ENCODE data around the gene PAX6. TPM values are rescaled to one million over a fixed set of nuclear protein-coding genes. Genes with fewer than 3 reads are reported as not detected.

The PAX6 gene
- total RNA-seq, 2 donors from 2014 or later: 0.46 to 0.76 TPM

DNA sequence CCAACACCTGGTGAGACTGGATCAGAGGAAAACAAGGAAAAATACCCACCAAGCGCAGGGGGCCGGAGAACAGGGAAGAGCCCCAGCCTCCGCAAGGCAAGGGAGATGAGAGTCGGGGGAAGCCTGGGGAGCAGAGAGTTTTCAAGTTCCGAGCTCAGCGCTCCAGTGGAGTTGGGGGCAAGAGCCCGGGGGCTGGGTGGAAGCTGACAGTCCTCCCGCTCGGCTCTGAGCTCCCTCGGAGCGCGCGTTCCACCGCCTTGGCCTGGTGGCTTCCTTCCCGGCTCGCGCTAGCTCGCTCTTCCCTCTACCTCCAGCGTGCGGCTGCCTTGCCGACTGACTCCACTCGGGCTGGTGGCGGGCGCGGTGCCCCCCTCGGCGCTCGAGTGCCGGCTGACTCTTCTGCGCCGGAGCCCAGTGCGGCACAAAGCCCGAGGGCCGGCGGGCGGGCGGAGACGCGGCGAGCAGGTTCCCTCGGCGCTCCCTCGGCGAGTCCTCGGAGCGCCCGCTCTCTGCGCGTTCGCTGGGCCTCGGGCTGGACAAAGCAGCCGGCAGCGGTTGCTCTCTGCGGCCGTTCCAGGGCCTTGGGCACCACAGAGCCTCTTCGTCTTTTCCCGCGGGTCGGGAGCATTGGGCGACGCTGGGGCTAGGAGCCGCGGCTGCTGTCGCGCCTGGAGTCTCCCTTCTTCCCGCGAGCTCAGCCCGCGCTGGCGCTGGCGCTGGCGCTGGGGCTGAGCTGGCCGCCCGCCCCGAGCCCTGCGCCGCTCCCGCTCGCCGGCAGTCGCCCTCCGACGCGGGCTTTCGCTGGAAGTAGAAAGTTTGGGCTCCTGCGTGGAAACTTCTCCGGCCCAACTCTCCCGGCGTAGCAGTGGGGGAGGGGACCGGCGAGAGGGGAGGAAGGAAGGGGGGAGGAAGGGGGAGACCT lies 1.0 kb downstream of the PAX6 start:
- Mint-ChIP-seq H3K4me3 (peak overlapping the region; percentile 82 to 83), H3K36me3 (ENCODE audit: insufficient read depth in 2 of 2) (peaks cover 3 to 8% of the 10 kb centered on the region in 2 donors), H3K4me1 (ENCODE audit: low read depth) (peaks cover 45% of the 10 kb centered on the region), H3K9me3 (no peaks in the 10 kb centered on the region), H3K27ac (peak overlapping the region; percentile 20), H3K27me3 (ENCODE audit: low read depth) (peaks cover 66% of the 10 kb centered on the region)
- peak in 1 of 2 donors; percentile 27 for DNase-seq
- ATAC-seq (replicated peaks in 1 of 2): peak; percentile 14 to 18

DNA sequence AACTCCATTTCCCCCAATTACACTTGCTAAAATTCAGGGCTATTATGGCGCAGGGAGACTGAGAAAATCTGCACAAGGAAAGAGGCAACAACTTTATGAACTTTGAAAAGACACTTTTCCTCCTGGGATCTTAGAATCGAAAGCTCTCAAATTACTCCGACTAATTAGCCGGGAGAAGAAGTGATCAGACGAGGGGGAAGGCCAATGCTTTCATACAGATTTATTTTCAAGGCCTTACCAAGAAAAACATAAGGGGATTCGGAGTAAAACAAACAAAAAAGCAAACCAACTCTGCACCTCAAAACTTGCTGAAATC lies 1.6 kb downstream of the PAX6 start:
- Mint-ChIP-seq H3K36me3 (ENCODE audit: insufficient read depth in 2 of 2) (peaks cover 3 to 5% of the 10 kb centered on the region in 2 donors), H3K4me1 (ENCODE audit: low read depth) (peaks cover 45% of the 10 kb centered on the region), H3K9me3 (no peaks in the 10 kb centered on the region), H3K27ac (peak overlapping the region; percentile 20), H3K27me3 (ENCODE audit: low read depth) (peaks cover 65% of the 10 kb centered on the region), H3K4me3 (peak overlapping the region; percentile 75 to 83)
- no peak for ATAC-seq (replicated peaks in 1 of 2)
- DNase-seq: no peak

DNA sequence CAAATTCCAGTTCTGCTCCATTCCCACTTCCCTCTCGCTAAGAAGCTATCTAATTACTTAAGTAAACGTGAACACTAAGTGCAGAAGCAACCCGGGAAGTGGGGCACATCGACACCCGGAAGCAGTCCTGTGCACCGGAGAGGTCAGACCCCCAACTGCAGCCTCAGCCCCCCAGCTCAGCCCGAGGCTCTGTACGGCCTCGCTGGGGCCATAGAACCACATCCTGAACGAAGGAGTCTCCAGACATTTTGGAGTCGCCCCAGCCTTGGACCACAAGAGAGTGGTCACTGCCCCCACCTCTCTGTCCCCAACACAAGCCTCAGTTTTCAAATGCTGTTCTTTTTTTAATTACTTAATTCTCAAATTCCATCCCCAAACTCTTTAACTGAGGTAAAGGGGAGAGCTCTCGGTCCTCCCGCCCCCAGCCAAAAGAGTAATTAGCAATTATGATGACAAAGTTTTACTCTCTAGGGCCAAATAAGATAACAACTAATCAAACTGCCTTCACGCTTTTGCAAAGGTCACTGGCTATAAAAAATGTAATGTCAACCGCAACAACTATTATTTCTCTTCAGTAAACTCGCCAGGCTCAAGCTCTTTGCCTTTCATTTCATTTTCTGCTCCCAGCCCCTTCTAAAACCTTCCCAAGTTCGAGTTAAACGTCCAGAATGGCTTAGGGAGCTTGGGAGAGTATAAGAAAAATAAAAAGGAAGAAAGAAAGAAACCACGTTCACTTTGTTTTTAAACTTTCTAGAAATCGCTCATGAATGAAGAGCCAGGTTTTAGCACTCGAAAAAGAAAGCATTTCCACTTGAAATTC lies 2.2 kb downstream of the PAX6 start:
- Mint-ChIP-seq H3K9me3 (no peaks in the 10 kb centered on the region), H3K36me3 (ENCODE audit: insufficient read depth in 2 of 2) (peaks cover 3 to 5% of the 10 kb centered on the region in 2 donors), H3K4me3 (peak overlapping the region; percentile 75 to 83), H3K27me3 (ENCODE audit: low read depth) (peaks cover 67% of the 10 kb centered on the region), H3K27ac (peak overlapping the region; percentile 20), H3K4me1 (ENCODE audit: low read depth) (peaks cover 46% of the 10 kb centered on the region)
- ATAC-seq (replicated peaks in 1 of 2): no peak
- DNase-seq: no peak

DNA sequence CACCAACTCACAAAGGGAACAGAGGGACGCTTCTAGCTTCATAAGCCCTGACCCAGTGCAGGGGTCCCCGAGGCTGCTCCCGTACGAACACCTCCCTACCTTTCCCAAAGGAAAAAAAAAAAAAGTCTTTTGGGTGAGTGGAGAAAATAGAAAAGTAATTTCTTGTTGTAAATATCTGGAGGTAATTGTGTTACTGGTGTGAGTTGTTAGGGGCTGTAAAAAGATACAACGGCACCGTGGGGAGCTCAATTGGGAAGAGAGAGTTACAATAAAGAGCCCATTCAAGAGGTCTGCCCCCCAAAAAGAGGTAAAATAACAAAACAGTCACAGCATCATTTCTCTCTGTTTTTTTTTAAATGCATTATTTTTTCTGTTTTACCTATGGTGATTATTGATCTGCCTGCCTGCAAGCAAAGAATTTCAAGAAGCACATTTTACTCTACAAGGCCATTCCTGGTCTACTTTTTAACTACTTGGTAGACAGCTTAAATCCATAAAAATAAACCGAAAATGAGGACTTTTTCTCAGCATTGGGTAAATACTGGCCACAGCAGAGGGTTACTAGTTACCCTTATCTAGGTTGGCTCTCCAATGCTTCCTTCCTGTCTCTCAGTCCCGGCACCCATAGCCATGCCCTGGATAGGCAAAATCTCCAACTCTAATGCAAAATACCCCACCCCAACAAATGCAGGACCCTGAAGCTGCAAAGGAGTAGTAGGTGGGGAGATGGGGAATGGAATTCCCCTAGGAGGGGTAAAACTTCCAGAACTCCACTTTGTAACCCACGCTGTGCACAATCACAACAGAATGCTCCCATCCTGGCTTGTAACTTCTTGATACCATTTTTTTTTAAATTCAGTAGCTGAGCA lies 3.1 kb downstream of the PAX6 start:
- DNase-seq (no peak), ATAC-seq (replicated peaks in 1 of 2) (no peak)
- no peak overlapping the region for H3K4me3 Mint-ChIP-seq
- H3K9me3 Mint-ChIP-seq: no peaks in the 10 kb centered on the region
- H3K27ac Mint-ChIP-seq: no peak overlapping the region
- H3K27me3 Mint-ChIP-seq (ENCODE audit: low read depth): peaks cover 76% of the 10 kb centered on the region
- peaks cover 55% of the 10 kb centered on the region for H3K4me1 Mint-ChIP-seq (ENCODE audit: low read depth)
- peaks cover 3 to 5% of the 10 kb centered on the region in 2 donors for H3K36me3 Mint-ChIP-seq (ENCODE audit: insufficient read depth in 2 of 2)

DNA sequence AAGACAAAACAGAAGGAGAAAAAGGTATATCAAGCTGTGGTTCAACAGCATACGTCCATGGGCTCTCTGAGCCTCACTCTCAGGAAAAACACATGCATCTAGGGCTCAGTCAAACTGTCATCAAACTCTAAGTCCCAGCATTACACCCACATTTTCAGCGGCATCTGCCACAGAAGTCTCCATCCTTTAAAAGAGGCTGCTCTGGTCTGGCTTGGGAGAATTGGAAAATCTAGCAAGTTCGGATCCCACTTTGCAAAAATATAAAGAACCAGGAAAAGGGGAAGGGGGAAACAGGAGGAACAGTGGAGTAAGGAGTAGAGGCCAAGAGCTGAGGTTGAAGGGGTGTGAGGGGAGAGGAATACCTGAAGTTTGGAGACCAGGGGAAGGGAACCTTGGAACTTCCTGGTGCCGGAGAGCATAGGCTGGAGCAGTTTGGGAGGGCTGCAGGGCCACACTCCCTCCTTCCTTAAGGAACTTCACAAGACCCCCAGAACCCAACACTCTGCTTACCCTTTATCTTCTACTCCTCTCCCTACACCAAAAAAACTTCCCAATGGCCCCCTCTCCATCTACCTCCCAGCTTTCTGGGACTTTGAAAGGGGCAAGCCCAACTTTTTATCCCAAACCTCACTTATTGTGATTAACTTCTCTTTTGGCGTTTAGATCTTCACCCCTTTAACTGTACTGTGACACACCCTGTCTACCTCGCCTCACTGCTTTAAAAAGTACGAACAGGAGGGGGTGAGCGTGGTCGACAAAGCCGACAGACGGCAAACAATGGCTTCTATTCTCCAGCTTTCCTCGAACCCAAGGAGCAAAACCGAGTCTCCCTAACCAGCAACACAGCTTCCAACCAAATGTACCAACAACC lies 4.0 kb downstream of the PAX6 start:
- no peak overlapping the region for H3K27ac Mint-ChIP-seq
- no peaks in the 10 kb centered on the region for H3K9me3 Mint-ChIP-seq
- H3K4me1 Mint-ChIP-seq (ENCODE audit: low read depth): peaks cover 59% of the 10 kb centered on the region
- no peak for DNase-seq
- no peak overlapping the region for H3K4me3 Mint-ChIP-seq
- ATAC-seq (replicated peaks in 1 of 2): no peak
- peaks cover 79% of the 10 kb centered on the region for H3K27me3 Mint-ChIP-seq (ENCODE audit: low read depth)
- peaks cover 7 to 8% of the 10 kb centered on the region in 2 donors for H3K36me3 Mint-ChIP-seq (ENCODE audit: insufficient read depth in 2 of 2)

DNA sequence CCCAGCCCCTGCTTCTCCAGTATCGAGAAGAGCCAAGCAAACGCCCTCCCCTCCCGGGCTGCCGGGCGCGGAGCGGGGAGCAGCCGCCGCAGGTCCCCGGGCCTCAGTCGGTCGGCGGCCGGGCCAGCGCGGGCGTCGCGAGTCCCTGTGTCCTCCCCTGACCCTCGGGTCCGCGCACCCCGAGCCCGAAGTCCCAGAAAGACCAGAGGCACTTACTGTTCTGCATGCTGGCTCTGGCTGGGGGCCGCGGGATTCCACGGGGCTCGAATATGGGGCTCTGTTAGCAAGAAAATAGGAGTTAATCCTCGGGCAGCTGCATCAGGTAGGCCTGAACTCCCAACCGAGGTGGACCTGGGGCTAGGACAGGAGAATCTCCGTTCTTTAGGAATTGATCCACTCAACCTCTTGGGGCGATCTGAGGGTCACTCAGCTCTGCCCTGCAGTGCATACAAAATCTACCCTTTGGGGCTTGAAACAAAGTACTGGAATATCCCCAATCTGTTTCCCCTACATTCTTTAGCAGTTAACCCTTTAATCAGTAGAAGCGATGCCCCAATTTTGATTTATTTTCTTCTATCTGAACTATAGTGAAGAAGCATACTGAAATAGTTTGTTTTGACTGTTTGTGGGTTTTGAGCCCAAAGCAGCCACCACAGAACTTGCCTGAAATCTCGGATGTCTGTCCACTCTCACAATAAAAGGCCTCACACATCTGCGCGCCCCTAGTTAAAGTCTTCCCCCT lies 4.8 kb downstream of the PAX6 start:
- Mint-ChIP-seq H3K36me3 (ENCODE audit: insufficient read depth in 2 of 2) (peaks cover 5 to 11% of the 10 kb centered on the region in 2 donors), H3K27ac (no peak overlapping the region), H3K27me3 (ENCODE audit: low read depth) (peaks cover 80% of the 10 kb centered on the region), H3K4me3 (no peak overlapping the region), H3K4me1 (ENCODE audit: low read depth) (peaks cover 55% of the 10 kb centered on the region), H3K9me3 (no peaks in the 10 kb centered on the region)
- no peak for ATAC-seq (replicated peaks in 1 of 2)
- peak in 1 of 2 donors; percentile 4 for DNase-seq

DNA sequence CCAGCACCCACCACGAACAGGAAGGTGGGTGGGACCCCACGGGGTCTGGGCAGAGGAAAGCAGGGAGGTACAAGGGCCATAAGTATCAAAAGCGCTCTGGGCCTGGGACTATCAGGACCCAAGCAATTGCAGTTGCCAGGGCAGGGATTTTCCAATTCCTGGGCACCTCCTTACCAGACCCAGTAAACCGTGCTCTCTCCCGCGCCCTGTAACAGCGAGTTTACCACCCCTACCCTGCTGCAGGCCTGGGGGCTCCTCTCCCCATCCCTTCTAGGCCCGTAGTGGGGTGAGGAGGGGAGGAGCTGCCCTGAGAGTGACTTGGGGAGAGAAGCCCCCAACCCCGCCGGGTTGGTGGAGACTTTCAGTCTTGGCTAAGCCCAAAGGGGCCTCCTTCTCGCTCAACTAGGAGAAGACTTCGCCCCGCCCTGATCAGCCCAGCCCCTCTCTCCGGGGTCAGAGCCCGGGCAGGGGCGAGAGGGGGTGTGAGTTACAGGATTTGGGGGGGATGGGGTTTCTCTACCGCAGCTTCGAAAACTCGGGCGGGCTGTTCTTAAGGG lies 5.4 kb downstream of the PAX6 start:
- Mint-ChIP-seq H3K27me3 (ENCODE audit: low read depth) (peaks cover 83% of the 10 kb centered on the region), H3K9me3 (peaks cover 0 to 1% of the 10 kb centered on the region in 2 donors), H3K4me3 (peak overlapping the region in 1 of 2 donors; percentile 43), H3K4me1 (ENCODE audit: low read depth) (peaks cover 56% of the 10 kb centered on the region), H3K36me3 (ENCODE audit: insufficient read depth in 2 of 2) (peaks cover 5 to 11% of the 10 kb centered on the region in 2 donors), H3K27ac (no peak overlapping the region)
- DNase-seq (peak in 1 of 2 donors; percentile 6), ATAC-seq (replicated peaks in 1 of 2) (no peak)

DNA sequence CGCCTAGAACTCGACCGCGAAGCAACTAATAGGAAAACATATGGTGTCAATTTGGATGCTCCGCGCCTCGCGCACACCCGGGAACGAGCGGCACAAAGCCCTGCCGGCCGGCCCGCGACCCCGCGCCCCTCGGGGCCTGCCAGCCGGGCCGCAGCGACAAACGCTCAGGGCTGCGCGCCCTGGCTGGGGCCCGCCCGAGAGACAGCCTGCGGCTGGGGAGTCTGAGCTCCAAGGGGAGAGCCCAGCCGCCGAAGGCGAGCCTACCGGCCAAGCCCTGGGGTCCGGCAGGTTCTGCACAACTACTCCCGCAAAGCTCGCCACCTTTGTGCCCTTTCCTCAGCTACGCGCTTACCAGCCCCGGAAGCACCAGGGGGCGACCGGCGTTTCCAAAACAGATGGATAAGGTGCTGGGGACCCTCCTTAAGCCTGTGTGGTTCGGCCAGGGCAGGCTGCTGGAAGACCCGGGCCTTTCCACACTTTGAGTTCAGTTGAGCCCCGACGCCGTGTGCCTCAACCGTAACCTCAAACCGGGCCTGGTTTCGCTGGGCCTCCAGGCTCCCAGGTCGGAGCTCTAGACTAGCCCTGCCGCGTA lies 6.0 kb downstream of the PAX6 start:
- Mint-ChIP-seq H3K4me3 (peak overlapping the region; percentile 77 to 86), H3K9me3 (peaks cover 0 to 1% of the 10 kb centered on the region in 2 donors), H3K27me3 (ENCODE audit: low read depth) (peaks cover 85% of the 10 kb centered on the region), H3K4me1 (ENCODE audit: low read depth) (peaks cover 60% of the 10 kb centered on the region), H3K36me3 (ENCODE audit: insufficient read depth in 2 of 2) (peaks cover 7 to 13% of the 10 kb centered on the region in 2 donors), H3K27ac (no peak overlapping the region)
- ATAC-seq (replicated peaks in 1 of 2) (peak; percentile 16 to 25), DNase-seq (peak in 1 of 2 donors; percentile 12)

DNA sequence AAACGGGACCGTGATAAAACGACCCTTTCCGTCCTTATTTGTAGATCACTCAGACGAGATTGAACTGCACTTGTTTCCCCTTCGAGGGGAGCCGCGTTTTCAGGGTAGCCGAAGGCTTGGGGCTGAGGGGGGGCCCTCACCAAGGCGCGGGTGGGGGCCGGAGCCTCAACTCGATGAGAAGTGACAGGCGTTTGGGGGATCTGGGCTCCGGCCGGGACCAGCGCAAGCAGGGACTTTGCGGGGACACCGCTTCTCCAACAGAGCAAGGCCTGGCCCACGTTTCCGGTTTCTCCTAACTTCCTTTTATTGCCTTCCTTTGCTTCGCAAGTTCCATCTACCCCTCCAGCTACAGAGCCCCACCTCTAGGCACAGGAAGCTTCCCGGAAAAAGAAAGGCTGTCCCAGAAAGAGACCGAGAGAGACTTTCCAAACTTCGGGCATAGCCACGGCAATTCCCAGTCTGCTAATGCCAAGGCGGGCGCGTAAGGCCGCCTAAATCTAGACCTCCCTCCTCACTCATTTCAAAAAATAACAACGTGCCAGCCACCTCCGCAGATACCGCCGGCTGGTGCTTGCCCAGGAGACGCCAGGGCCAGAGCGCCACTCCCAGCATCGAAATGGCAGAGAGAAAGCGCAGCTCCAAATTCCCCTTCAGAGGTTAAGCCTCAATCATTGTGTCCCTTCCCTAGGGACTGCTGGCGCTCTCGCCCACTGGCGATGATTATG lies 6.6 kb downstream of the PAX6 start:
- Mint-ChIP-seq H3K9me3 (peaks cover 0 to 1% of the 10 kb centered on the region in 2 donors), H3K4me1 (ENCODE audit: low read depth) (peaks cover 60% of the 10 kb centered on the region), H3K27me3 (ENCODE audit: low read depth) (peaks cover 87% of the 10 kb centered on the region), H3K27ac (peak overlapping the region; percentile 12), H3K4me3 (peak overlapping the region; percentile 77 to 86), H3K36me3 (ENCODE audit: insufficient read depth in 2 of 2) (peaks cover 8 to 11% of the 10 kb centered on the region in 2 donors)
- peak in 1 of 2 donors; percentile 33 for ATAC-seq (replicated peaks in 1 of 2)
- peak in 1 of 2 donors; percentile 6 for DNase-seq

DNA sequence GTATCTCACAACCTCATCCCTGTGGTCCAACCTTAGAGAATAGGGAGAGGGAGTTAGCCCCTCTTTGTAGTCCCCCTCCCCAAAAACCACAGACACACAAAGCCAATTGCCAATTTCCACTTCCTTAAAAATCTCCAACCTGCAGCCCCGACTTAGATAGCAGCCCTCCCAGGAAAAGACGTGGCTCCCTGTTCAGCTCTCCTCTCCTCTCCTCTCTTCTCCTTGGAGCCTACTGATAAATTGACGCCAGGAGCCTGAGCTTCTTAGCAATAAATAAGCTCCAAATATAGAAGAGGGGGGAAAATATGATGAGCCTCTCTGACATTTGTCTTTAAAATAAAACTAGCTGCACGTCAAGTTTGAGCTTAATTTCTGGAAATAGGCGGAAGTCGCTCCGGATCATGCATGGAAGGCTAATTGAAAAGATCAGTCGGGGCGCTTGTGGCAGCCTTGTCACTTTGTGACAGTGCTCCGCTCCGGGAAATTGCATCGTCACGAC lies 7.3 kb downstream of the PAX6 start:
- Mint-ChIP-seq H3K4me1 (ENCODE audit: low read depth) (peaks cover 55% of the 10 kb centered on the region), H3K27ac (peak overlapping the region; percentile 12), H3K36me3 (ENCODE audit: insufficient read depth in 2 of 2) (peaks cover 8 to 10% of the 10 kb centered on the region in 2 donors), H3K27me3 (ENCODE audit: low read depth) (peaks cover 87% of the 10 kb centered on the region), H3K4me3 (peak overlapping the region; percentile 77 to 86), H3K9me3 (peaks cover 0 to 1% of the 10 kb centered on the region in 2 donors)
- DNase-seq (peak in 1 of 2 donors; percentile 9), ATAC-seq (replicated peaks in 1 of 2) (no peak)

All from activated T-cell treated with anti-CD3 and anti-CD28 coated beads, Interleukin-2, amount 50 U/mL, for 72 hours (primary cell).